Activated naive CD8-positive, alpha-beta T cell treated with anti-CD3 and anti-CD28 coated beads for 36 hours (primary cell): ENCODE results near the gene ARHGAP15. TPM values are rescaled to one million over a fixed set of nuclear protein-coding genes. Genes with fewer than 3 reads are reported as not detected.

Experiments used
- DNase-seq: peaks from one replicate; pipeline ENCODE4 v3.0.0; 2021
- H3K27ac Mint-ChIP-seq: one replicate; pipeline ENCODE4 v1.8.0; 2022; ENCODE audit warnings: mild to moderate bottlenecking, moderate library complexity, mixed read lengths
- H3K27me3 Mint-ChIP-seq: one replicate; pipeline ENCODE4 v1.8.0; 2022; ENCODE audit warnings: mild to moderate bottlenecking, mixed read lengths
- H3K36me3 Mint-ChIP-seq: one replicate; pipeline ENCODE4 v1.8.0; 2021; ENCODE audit warnings: mild to moderate bottlenecking, mixed read lengths
- H3K4me1 Mint-ChIP-seq: one replicate; pipeline ENCODE4 v1.8.0; 2021; ENCODE audit warnings: mixed read lengths
- H3K4me3 Mint-ChIP-seq: one replicate; pipeline ENCODE4 v1.8.0; 2022; ENCODE audit warnings: mild to moderate bottlenecking, moderate library complexity, mixed read lengths
- H3K9me3 Mint-ChIP-seq: one replicate; pipeline ENCODE4 v1.8.0; 2022; ENCODE audit warnings: mixed read lengths
- total RNA-seq, 2 experiments: library from RNA; stranded (reverse); gene quantifications; one replicate each; pipeline ENCODE4 v1.2.3, GENCODE V29; 2021

The ARHGAP15 gene
- total RNA-seq, 2 experiments from 2014 or later, result 45.2 to 47.0 TPM

GRCh38 chr2:143683977-143684376 lies 554.8 kb downstream of the ARHGAP15 start:
- no peak for DNase-seq
- H3K4me3 Mint-ChIP-seq, result no peak overlapping the region
- H3K9me3 Mint-ChIP-seq, result no peaks in the 10 kb centered on the region
- peaks cover 2% of the 10 kb centered on the region for H3K36me3 Mint-ChIP-seq
- no peaks in the 10 kb centered on the region for H3K27me3 Mint-ChIP-seq
- peaks cover 11% of the 10 kb centered on the region for H3K4me1 Mint-ChIP-seq
- no peak overlapping the region for H3K27ac Mint-ChIP-seq

- H3K4me3 Mint-ChIP-seq, result no peak overlapping the region
- H3K4me1 Mint-ChIP-seq, result peaks cover 12% of the 10 kb centered on the region
- H3K36me3 Mint-ChIP-seq, result peaks cover 3% of the 10 kb centered on the region
- no peak overlapping the region for H3K27ac Mint-ChIP-seq
- no peak for DNase-seq
- no peaks in the 10 kb centered on the region for H3K9me3 Mint-ChIP-seq
- no peaks in the 10 kb centered on the region for H3K27me3 Mint-ChIP-seq
Measured at GRCh38 chr2:143684551-143685320, 555.5 kb downstream of the ARHGAP15 start.

GRCh38 chr2:143685421-143686078 lies 556.3 kb downstream of the ARHGAP15 start:
- peaks cover 3% of the 10 kb centered on the region for H3K36me3 Mint-ChIP-seq
- H3K4me3 Mint-ChIP-seq, result no peak overlapping the region
- peaks cover 11% of the 10 kb centered on the region for H3K4me1 Mint-ChIP-seq

GRCh38 chr2:143686585-143687164 lies 557.5 kb downstream of the ARHGAP15 start:
- Mint-ChIP-seq H3K27me3 (no peaks in the 10 kb centered on the region), H3K9me3 (no peaks in the 10 kb centered on the region), H3K27ac (no peak overlapping the region), H3K36me3 (peaks cover 5% of the 10 kb centered on the region), H3K4me1 (peaks cover 8% of the 10 kb centered on the region), H3K4me3 (no peak overlapping the region)
- no peak for DNase-seq

More at GRCh38 chr2:143685421-143686078, 556.3 kb downstream of the ARHGAP15 start:
- Mint-ChIP-seq H3K27ac (no peak overlapping the region), H3K27me3 (no peaks in the 10 kb centered on the region), H3K9me3 (no peaks in the 10 kb centered on the region)
- no peak for DNase-seq

GRCh38 chr2:143688248-143688647 lies 559.0 kb downstream of the ARHGAP15 start:
- Mint-ChIP-seq H3K4me1 (peaks cover 8% of the 10 kb centered on the region), H3K4me3 (no peak overlapping the region), H3K27ac (no peak overlapping the region), H3K36me3 (peaks cover 15% of the 10 kb centered on the region), H3K9me3 (no peaks in the 10 kb centered on the region), H3K27me3 (no peaks in the 10 kb centered on the region)
- no peak for DNase-seq

GRCh38 chr2:143688815-143689214 lies 559.6 kb downstream of the ARHGAP15 start:
- no peak for DNase-seq
- no peaks in the 10 kb centered on the region for H3K9me3 Mint-ChIP-seq
- no peak overlapping the region for H3K4me3 Mint-ChIP-seq
- H3K4me1 Mint-ChIP-seq, result peaks cover 8% of the 10 kb centered on the region
- no peaks in the 10 kb centered on the region for H3K27me3 Mint-ChIP-seq
- no peak overlapping the region for H3K27ac Mint-ChIP-seq
- H3K36me3 Mint-ChIP-seq, result peaks cover 15% of the 10 kb centered on the region

GRCh38 chr2:143689541-143689940 lies 560.3 kb downstream of the ARHGAP15 start:
- Mint-ChIP-seq H3K4me3 (no peak overlapping the region), H3K27me3 (no peaks in the 10 kb centered on the region), H3K27ac (no peak overlapping the region), H3K9me3 (no peaks in the 10 kb centered on the region), H3K36me3 (peaks cover 15% of the 10 kb centered on the region), H3K4me1 (peaks cover 8% of the 10 kb centered on the region)
- DNase-seq, result no peak

- DNase-seq, result no peak
- Mint-ChIP-seq H3K4me1 (peaks cover 8% of the 10 kb centered on the region), H3K4me3 (no peak overlapping the region), H3K9me3 (no peaks in the 10 kb centered on the region), H3K27ac (no peak overlapping the region), H3K36me3 (peaks cover 15% of the 10 kb centered on the region), H3K27me3 (no peaks in the 10 kb centered on the region)
Measured at GRCh38 chr2:143690235-143690634, 561.0 kb downstream of the ARHGAP15 start.

- Mint-ChIP-seq H3K9me3 (no peaks in the 10 kb centered on the region), H3K36me3 (peaks cover 15% of the 10 kb centered on the region), H3K27ac (peak overlapping the region; percentile 13), H3K27me3 (no peaks in the 10 kb centered on the region), H3K4me1 (peaks cover 8% of the 10 kb centered on the region), H3K4me3 (no peak overlapping the region)
- no peak for DNase-seq
Measured at GRCh38 chr2:143691121-143691520, 561.9 kb downstream of the ARHGAP15 start.

- Mint-ChIP-seq H3K27me3 (no peaks in the 10 kb centered on the region), H3K4me1 (peaks cover 8% of the 10 kb centered on the region), H3K9me3 (no peaks in the 10 kb centered on the region), H3K36me3 (peaks cover 15% of the 10 kb centered on the region), H3K27ac (no peak overlapping the region), H3K4me3 (no peak overlapping the region)
- no peak for DNase-seq
Measured at GRCh38 chr2:143692162-143692561, 562.9 kb downstream of the ARHGAP15 start.

GRCh38 chr2:143692967-143693366 lies 563.7 kb downstream of the ARHGAP15 start:
- Mint-ChIP-seq H3K36me3 (peaks cover 15% of the 10 kb centered on the region), H3K4me1 (peaks cover 6% of the 10 kb centered on the region), H3K9me3 (no peaks in the 10 kb centered on the region), H3K27ac (no peak overlapping the region), H3K27me3 (no peaks in the 10 kb centered on the region), H3K4me3 (no peak overlapping the region)
- DNase-seq, result no peak

- DNase-seq, result no peak
- no peak overlapping the region for H3K27ac Mint-ChIP-seq
- H3K4me1 Mint-ChIP-seq, result peaks cover 10% of the 10 kb centered on the region
- H3K4me3 Mint-ChIP-seq, result no peak overlapping the region
- H3K27me3 Mint-ChIP-seq, result no peaks in the 10 kb centered on the region
- no peaks in the 10 kb centered on the region for H3K9me3 Mint-ChIP-seq
- peaks cover 15% of the 10 kb centered on the region for H3K36me3 Mint-ChIP-seq
Measured at GRCh38 chr2:143694335-143694734, 565.1 kb downstream of the ARHGAP15 start.

GRCh38 chr2:143696651-143697050 lies 567.4 kb downstream of the ARHGAP15 start:
- Mint-ChIP-seq H3K9me3 (no peaks in the 10 kb centered on the region), H3K27me3 (no peaks in the 10 kb centered on the region), H3K4me1 (peaks cover 10% of the 10 kb centered on the region), H3K27ac (no peak overlapping the region), H3K4me3 (no peak overlapping the region), H3K36me3 (peaks cover 13% of the 10 kb centered on the region)
- no peak for DNase-seq

GRCh38 chr2:143697744-143698143 lies 568.5 kb downstream of the ARHGAP15 start:
- Mint-ChIP-seq H3K36me3 (peaks cover 10% of the 10 kb centered on the region), H3K9me3 (peaks cover 1% of the 10 kb centered on the region), H3K4me3 (no peak overlapping the region), H3K27ac (no peak overlapping the region), H3K27me3 (no peaks in the 10 kb centered on the region), H3K4me1 (peaks cover 10% of the 10 kb centered on the region)
- no peak for DNase-seq

GRCh38 chr2:143698352-143698751 lies 569.1 kb downstream of the ARHGAP15 start:
- Mint-ChIP-seq H3K9me3 (peaks cover 4% of the 10 kb centered on the region), H3K36me3 (peaks cover 13% of the 10 kb centered on the region), H3K4me1 (peaks cover 10% of the 10 kb centered on the region), H3K4me3 (no peak overlapping the region), H3K27ac (peak overlapping the region; percentile 30), H3K27me3 (no peaks in the 10 kb centered on the region)
- DNase-seq, result no peak
